ENCODE data around the gene CRBN.

The CRBN gene

DNA sequence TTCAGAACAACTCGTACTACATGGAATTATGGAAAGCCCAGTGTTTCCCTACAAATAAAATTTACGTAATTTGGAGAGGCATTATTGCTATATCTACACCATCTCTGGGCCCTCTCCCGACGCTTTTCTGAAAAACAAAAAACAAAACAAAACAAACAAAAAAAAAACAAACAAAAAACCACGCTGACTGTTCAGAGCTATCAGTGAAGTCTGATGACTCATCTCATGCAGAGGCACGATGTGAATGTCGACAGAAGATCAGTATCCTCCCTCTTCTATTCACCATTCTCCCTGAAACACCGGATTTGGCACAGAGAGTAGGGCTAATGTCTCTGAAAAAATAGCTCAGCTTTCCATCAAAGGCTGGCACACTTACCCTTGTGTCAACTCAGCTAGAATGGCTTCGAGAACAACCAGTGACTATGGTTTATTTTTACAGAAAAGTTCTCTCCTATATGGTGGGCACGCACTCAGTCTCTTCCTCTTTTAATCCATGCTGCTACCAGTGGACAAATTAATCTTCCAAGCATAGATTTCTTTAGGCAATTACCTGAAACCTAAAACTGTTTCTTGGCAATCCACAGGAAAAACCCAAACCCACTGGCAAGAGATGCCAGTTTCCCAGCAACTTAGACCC is 1.5 kb downstream of the CRBN start:
- peak; percentile 46 for DNase-seq (ENCODE audit: low read depth)
- H3K4me3 ChIP-seq (replicated peaks; ENCODE audit: low read depth, low read length) = peak overlapping the region; percentile 86
- TF ChIP-seq, protein P1, sequence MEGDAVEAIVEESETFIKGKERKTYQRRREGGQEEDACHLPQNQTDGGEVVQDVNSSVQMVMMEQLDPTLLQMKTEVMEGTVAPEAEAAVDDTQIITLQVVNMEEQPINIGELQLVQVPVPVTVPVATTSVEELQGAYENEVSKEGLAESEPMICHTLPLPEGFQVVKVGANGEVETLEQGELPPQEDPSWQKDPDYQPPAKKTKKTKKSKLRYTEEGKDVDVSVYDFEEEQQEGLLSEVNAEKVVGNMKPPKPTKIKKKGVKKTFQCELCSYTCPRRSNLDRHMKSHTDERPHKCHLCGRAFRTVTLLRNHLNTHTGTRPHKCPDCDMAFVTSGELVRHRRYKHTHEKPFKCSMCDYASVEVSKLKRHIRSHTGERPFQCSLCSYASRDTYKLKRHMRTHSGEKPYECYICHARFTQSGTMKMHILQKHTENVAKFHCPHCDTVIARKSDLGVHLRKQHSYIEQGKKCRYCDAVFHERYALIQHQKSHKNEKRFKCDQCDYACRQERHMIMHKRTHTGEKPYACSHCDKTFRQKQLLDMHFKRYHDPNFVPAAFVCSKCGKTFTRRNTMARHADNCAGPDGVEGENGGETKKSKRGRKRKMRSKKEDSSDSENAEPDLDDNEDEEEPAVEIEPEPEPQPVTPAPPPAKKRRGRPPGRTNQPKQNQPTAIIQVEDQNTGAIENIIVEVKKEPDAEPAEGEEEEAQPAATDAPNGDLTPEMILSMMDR (IDR thresholded peaks at IDR 0.05; ENCODE audit: low read length, missing control alignments) = no peak

DNA sequence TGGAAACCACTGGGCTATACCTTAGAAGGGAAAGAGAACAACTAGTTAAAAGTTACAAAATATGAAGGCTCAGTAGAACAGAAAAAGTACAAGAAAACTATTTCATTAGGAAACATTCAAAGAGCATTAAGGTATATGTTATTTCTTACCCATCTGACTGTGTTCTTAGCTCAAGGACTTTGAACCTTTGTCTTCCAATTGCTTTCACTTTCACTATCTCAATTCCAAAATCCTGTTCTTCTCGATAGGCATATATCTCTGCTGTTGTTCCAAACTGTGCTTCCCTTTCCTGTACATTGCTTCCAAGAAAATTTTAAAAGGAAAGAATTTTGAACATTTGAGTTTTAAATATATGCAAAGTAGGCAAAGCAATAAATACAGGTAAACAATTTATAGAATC is 6.9 kb downstream of the CRBN start:
- no peak overlapping the region for H3K4me3 ChIP-seq (replicated peaks; ENCODE audit: low read depth, low read length)
- DNase-seq (ENCODE audit: low read depth) = no peak
- TF ChIP-seq, protein P1 (IDR thresholded peaks at IDR 0.05; ENCODE audit: low read length, missing control alignments) = no peak

DNA sequence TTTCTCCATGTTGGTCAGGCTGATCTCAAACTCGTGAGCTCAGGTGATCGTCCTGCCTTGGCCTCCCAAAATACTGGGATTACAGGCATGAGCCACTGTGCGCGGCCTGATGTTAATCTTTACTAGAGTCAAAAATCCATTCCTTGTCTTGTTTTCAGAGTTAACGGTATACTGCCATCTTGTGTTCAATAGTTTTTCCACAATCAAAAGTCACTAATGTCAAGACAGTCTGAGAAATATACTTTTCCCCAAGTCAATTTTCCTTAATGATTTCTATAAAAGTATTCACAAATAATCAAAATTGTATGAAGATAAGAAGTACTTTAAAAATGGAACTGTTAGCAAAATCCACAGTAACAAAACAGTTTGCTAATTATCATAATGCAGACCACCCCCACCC is 8.5 kb downstream of the CRBN start:
- no peak overlapping the region for H3K4me3 ChIP-seq (replicated peaks; ENCODE audit: low read depth, low read length)
- DNase-seq (ENCODE audit: low read depth) = peak; percentile 57
- TF ChIP-seq, protein P1 (IDR thresholded peaks at IDR 0.05; ENCODE audit: low read length, missing control alignments) = peak; percentile 40

DNA sequence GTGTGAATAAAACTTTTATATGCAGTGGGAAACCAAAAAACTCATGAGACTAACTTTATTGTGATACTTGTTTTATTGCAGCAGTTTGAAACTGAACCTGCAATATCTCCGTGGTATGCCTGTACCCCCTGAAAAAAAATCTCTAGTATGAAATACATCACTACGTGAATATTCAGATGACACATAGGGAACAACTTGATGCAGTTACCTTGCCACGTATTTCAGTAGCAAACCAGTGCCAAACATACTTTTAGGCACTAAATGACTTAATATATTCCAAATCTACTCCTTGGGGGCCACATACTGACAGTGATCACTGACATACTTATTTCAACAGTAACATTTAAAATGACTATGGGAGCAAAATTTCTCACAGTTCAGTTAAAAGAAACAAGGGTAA is 13.8 kb downstream of the CRBN start:
- DNase-seq (ENCODE audit: low read depth) = no peak
- TF ChIP-seq, protein P1 (IDR thresholded peaks at IDR 0.05; ENCODE audit: low read length, missing control alignments) = no peak
- no peak overlapping the region for H3K4me3 ChIP-seq (replicated peaks; ENCODE audit: low read depth, low read length)

DNA sequence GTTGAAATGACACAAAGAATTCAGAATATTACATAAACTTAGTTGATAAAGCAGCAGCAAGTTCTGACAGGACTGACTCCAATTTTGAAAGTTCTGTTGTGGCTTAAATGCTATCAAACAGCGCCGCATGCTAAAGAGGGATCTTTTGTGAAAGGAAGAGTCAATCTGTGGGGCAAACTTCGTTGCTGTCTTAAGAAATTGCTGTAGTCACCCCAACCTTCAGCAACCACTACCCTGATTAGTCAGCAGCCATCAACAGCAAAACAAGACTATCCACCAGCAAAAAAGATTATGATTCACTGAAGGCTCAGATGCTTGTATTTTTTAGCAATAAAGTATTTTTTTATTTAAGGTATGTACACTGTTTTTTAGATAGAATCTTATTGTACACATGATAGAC is 14.2 kb downstream of the CRBN start:
- TF ChIP-seq, protein P1 (IDR thresholded peaks at IDR 0.05; ENCODE audit: low read length, missing control alignments) = no peak
- no peak for DNase-seq (ENCODE audit: low read depth)

DNA sequence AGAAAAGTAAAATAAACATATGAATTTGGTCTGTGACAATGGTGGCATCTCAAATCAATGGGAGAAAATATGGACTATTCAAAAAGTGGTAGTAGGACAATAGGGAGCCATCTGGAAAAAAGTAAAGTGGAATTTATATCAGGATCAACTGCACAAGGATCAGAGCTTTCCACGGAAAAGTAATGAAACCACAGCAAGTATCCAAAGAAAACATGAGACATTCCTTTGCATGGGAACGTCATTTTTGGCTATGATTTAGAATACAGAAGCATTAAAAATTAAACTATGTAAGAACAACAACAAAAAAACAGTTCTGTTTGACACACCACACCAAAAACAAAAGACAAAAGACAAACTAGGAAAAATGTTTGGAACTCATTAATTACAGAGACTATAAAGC is 18.7 kb downstream of the CRBN start:
- no peak overlapping the region for H3K4me3 ChIP-seq (replicated peaks; ENCODE audit: low read depth, low read length)
- TF ChIP-seq, protein P1 (IDR thresholded peaks at IDR 0.05; ENCODE audit: low read length, missing control alignments) = no peak
- DNase-seq (ENCODE audit: low read depth) = no peak

More for the DNA sequence above, 14.2 kb downstream of the CRBN start:
- H3K4me3 ChIP-seq (replicated peaks; ENCODE audit: low read depth, low read length) = no peak overlapping the region

DNA sequence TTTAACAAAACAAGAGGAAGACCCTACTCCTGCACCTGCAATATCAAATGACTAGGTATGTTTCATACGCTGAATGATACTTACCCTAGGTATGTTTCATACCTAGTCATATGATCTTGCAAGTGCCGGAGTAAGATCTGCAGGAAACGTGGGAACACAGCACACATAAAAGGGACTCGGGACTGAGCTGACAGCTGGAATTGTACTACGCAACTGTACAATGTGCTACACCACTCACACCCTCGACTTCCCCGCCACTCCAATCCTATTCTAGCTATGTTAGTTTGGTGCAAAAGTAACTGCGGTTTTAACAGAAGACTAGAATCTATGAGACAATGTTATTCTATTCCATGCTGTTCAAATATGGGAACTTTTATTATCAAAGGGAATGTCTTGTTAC is 22.0 kb downstream of the CRBN start:
- H3K4me3 ChIP-seq (replicated peaks; ENCODE audit: low read depth, low read length) = no peak overlapping the region
- no peak for DNase-seq (ENCODE audit: low read depth)
- TF ChIP-seq, protein P1 (IDR thresholded peaks at IDR 0.05; ENCODE audit: low read length, missing control alignments) = no peak
